Neutrophil (primary cell): Measurements from ENCODE around the gene EHHADH.

Source experiments
- H3K27ac ChIP-seq: fragments of 200-600 bp; sonication (generic); 2 replicates; pipeline ENCODE4 v1.5.1; 2016; ENCODE audit warnings: mild to moderate bottlenecking, moderate library complexity
- H3K27me3 ChIP-seq: fragments of 200-600 bp; sonication (generic); 2 replicates; pipeline ENCODE4 v1.6.0; 2016; ENCODE audit warnings: mild to moderate bottlenecking
- H3K36me3 ChIP-seq: fragments of 200-600 bp; sonication (generic); 2 replicates; pipeline ENCODE4 v1.5.1; 2017
- H3K4me1 ChIP-seq, 2 experiments: fragments of 200-600 bp in 1 of 2; sonication (generic) in 1 of 2; 1 replicate in 1 of 2; 2 replicates in 1 of 2; pipeline versions ENCODE4 v1.5.1 to v1.6.1; 2013 to 2016; ENCODE audit warnings: low read depth in 1 of 2, low read length in 1 of 2, mild to moderate bottlenecking in 1 of 2, moderate library complexity in 1 of 2; ENCODE audit not compliant: control insufficient read depth in 1 of 2, insufficient read depth in 1 of 2
- H3K4me3 ChIP-seq, 2 experiments: fragments of 200-600 bp in 1 of 2; sonication (generic) in 1 of 2; 1 replicate in 1 of 2; 2 replicates in 1 of 2; pipeline ENCODE4 v1.5.1; 2013 to 2016; ENCODE audit warnings: low read depth in 1 of 2, low read length in 1 of 2, mild to moderate bottlenecking in 1 of 2, moderate library complexity in 1 of 2
- H3K9me3 ChIP-seq: fragments of 200-600 bp; sonication (generic); 2 replicates; pipeline ENCODE4 v1.5.1; 2016
- CTCF ChIP-seq: fragments of 200-600 bp; sonication (generic); IDR thresholded peaks from 2 replicates; pipeline ENCODE4 v1.5.1; 2016; ENCODE audit warnings: antibody characterized with exemption

Gene EHHADH

GRCh38 chr3:185172086-185173049, 81.5 kb downstream of the EHHADH start:
- H3K36me3 ChIP-seq: no peaks in the 10 kb centered on the region
- H3K4me1 ChIP-seq: peaks cover 19 to 21% of the 10 kb centered on the region in 2 experiments
- H3K9me3 ChIP-seq: no peaks in the 10 kb centered on the region
- H3K27ac ChIP-seq: no peak overlapping the region
- TF ChIP-seq CTCF: no peak
- no peaks in the 10 kb centered on the region for H3K27me3 ChIP-seq
- H3K4me3 ChIP-seq: no peak overlapping the region

GRCh38 chr3:185164428-185165217, 89.2 kb downstream of the EHHADH start:
- no peak overlapping the region for H3K4me3 ChIP-seq
- H3K9me3 ChIP-seq: no peaks in the 10 kb centered on the region
- H3K27me3 ChIP-seq: peaks cover 5% of the 10 kb centered on the region
- no peak for TF ChIP-seq CTCF
- H3K27ac ChIP-seq: no peak overlapping the region
- H3K4me1 ChIP-seq: no peaks in the 10 kb centered on the region
- no peaks in the 10 kb centered on the region for H3K36me3 ChIP-seq

GRCh38 chr3:185162634-185163033, 91.2 kb downstream of the EHHADH start:
- Histone ChIP-seq H3K27me3 (peaks cover 13% of the 10 kb centered on the region), H3K4me3 (no peak overlapping the region), H3K27ac (no peak overlapping the region), H3K4me1 (no peaks in the 10 kb centered on the region), H3K9me3 (no peaks in the 10 kb centered on the region), H3K36me3 (no peaks in the 10 kb centered on the region)
- no peak for TF ChIP-seq CTCF

DNA sequence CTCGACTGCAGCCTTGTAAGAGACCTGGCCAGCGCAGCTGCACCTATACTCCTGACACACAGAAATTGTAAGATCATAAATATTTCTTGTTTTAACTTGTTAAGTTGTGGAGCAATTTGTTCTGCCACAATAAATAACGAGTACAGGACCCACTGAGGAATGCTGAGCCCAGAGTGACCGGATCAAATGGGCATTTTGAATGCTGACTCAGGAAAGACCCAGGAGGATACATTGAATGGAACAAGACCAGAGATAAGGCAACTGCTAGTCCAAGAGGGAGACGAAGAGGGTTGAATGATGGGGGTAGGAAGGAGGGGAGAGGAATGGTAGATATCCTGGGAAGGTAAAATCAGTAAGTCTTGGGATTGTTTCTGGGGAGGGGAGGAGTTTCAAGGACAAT, 92.1 kb downstream of the EHHADH start:
- Histone ChIP-seq H3K27ac (no peak overlapping the region), H3K4me1 (no peaks in the 10 kb centered on the region), H3K4me3 (no peak overlapping the region), H3K27me3 (peaks cover 22% of the 10 kb centered on the region), H3K9me3 (no peaks in the 10 kb centered on the region), H3K36me3 (no peaks in the 10 kb centered on the region)
- no peak for TF ChIP-seq CTCF

- Histone ChIP-seq H3K4me1 (peaks cover 8 to 14% of the 10 kb centered on the region in 2 experiments), H3K4me3 (no peak overlapping the region), H3K27ac (no peak overlapping the region), H3K27me3 (peaks cover 66% of the 10 kb centered on the region), H3K36me3 (no peaks in the 10 kb centered on the region), H3K9me3 (no peaks in the 10 kb centered on the region)
- no peak for TF ChIP-seq CTCF
Observed at GRCh38 chr3:185157347-185157746, 96.5 kb downstream of the EHHADH start.
